Neural cell (in vitro differentiated cells): ENCODE data around the gene DOK5.

Experiments used
- CTCF ChIP-seq: fragments of 450-650 bp; IDR thresholded peaks from 2 replicates; pipeline ENCODE4 v1.5.1; 2014; ENCODE audit warnings: antibody characterized with exemption, mild to moderate bottlenecking, moderate library complexity; ENCODE audit not compliant: poor library complexity, severe bottlenecking
- EP300 ChIP-seq: fragments of 450-650 bp; conservative IDR thresholded peaks from 2 replicates; pipeline ENCODE4 v1.6.1; 2014; ENCODE audit warnings: antibody characterized with exemption, mild to moderate bottlenecking, moderate library complexity; ENCODE audit not compliant: poor library complexity, severe bottlenecking
- SMC3 ChIP-seq: fragments of 450-650 bp; conservative IDR thresholded peaks from 2 replicates; pipeline ENCODE4 v1.6.1; 2014; ENCODE audit warnings: antibody characterized with exemption, mild to moderate bottlenecking, moderate library complexity; ENCODE audit not compliant: poor library complexity
- TAF1 ChIP-seq: IDR thresholded peaks from 2 replicates; pipeline ENCODE4 v1.6.1; 2012; ENCODE audit warnings: low read depth

- TF ChIP-seq CTCF (no peak), SMC3 (no peak), TAF1 (no peak), EP300 (no peak)
These were observed 11.2 kb downstream of the DOK5 start for GRCh38 chr20:54486585-54486984.
